ENCODE results near the gene DCTPP1. TPM values are rescaled to one million over a fixed set of nuclear protein-coding genes. Genes with fewer than 3 reads are reported as not detected.

The DCTPP1 gene
- total RNA-seq, 1 experiment from 2014 or later: 125 TPM

GRCh38 chr16:30375864-30376263 lies 54.0 kb downstream of the DCTPP1 start:
- BruUV-seq (replicated peaks): no TSS peak
- Histone ChIP-seq H3K9ac (ENCODE audit: low read length) (no peak overlapping the region), H2AFZ (ENCODE audit: low read depth, low read length, poor library complexity, severe bottlenecking) (no peak overlapping the region), H3K27ac (ENCODE audit: low read depth, low read length) (no peak overlapping the region; the same call in 1 of the 2 replicates), H3K79me2 (ENCODE audit: insufficient read depth, low read length) (no peaks in the 10 kb centered on the region), H3K9me3 (ENCODE audit: control insufficient read depth in 1 of 2, insufficient read depth in 1 of 2, low read depth in 1 of 2, low read length in 2 of 2) (no peaks in the 10 kb centered on the region), H3K36me3 (ENCODE audit: control insufficient read depth in 1 of 2, insufficient read depth in 2 of 2, low read length in 2 of 2) (no peaks in the 10 kb centered on the region), H3K4me3 (replicated peaks in 1 of 2; ENCODE audit: low read depth in 1 of 2, low read length in 2 of 2) (no peak overlapping the region), H3K27me3 (ENCODE audit: insufficient read depth, low read length) (no peaks in the 10 kb centered on the region), H4K20me1 (ENCODE audit: insufficient read depth) (no peaks in the 10 kb centered on the region), H3K4me1 (ENCODE audit: control insufficient read depth in 1 of 2, insufficient read depth in 2 of 2, low read length in 2 of 2) (peaks cover 19 to 42% of the 10 kb centered on the region in 2 experiments), H3K9me2 (ENCODE audit: insufficient read depth) (no peaks in the 10 kb centered on the region), H3K4me2 (ENCODE audit: low read length) (no peak overlapping the region)
- intact Hi-C loops (cut with micrococcal nuclease): no loop called here
- ChIA-PET CTCF (no interaction called here), POLR2A (interaction anchor here (0.5 kb wide), 1 partner anchor 275 kb away, joined by 4 read pairs; the partner anchor contains the start of gene PRR14), RAD21 (ENCODE audit: low non-redundant PET in 1 of 2, low total read pairs in 2 of 2, uncharacterized antibody in 2 of 2, unreplicated experiment in 2 of 2) (no interaction called here)
- DNase-seq (ENCODE audit: low read depth, low spot score) (no peak), ATAC-seq (no peak)
- TF ChIP-seq YY1 (IDR thresholded peaks at IDR 0.05; ENCODE audit: extremely low read depth, insufficient replicate concordance, low read depth, low read length) (no peak), SP1 (IDR thresholded peaks at IDR 0.05; ENCODE audit: low read depth) (no peak), CEBPB (IDR thresholded peaks at IDR 0.05; ENCODE audit: low read depth) (no peak), ELF1 (IDR thresholded peaks at IDR 0.05; ENCODE audit: borderline replicate concordance, low read depth) (no peak), SIN3A (IDR thresholded peaks at IDR 0.05; ENCODE audit: low read depth) (no peak), FOSL1 (IDR thresholded peaks at IDR 0.05; ENCODE audit: low read depth) (no peak), ZNF274 (IDR thresholded peaks at IDR 0.05; ENCODE audit: low read depth, low read length) (no peak), SRF (IDR thresholded peaks at IDR 0.05; ENCODE audit: low read depth) (no peak), TCF7L2 (IDR thresholded peaks at IDR 0.05; ENCODE audit: borderline replicate concordance, extremely low read depth, insufficient read depth, insufficient read length) (no peak), ZFX (IDR thresholded peaks at IDR 0.05) (no peak), POLR2AphosphoS5 (IDR thresholded peaks at IDR 0.05; ENCODE audit: low read depth, low read length) (no peak), RAD21 (IDR thresholded peaks at IDR 0.05; ENCODE audit: low read depth) (no peak), ATF3 (IDR thresholded peaks at IDR 0.05) (no peak)
- TF ChIP-seq, protein P1, sequence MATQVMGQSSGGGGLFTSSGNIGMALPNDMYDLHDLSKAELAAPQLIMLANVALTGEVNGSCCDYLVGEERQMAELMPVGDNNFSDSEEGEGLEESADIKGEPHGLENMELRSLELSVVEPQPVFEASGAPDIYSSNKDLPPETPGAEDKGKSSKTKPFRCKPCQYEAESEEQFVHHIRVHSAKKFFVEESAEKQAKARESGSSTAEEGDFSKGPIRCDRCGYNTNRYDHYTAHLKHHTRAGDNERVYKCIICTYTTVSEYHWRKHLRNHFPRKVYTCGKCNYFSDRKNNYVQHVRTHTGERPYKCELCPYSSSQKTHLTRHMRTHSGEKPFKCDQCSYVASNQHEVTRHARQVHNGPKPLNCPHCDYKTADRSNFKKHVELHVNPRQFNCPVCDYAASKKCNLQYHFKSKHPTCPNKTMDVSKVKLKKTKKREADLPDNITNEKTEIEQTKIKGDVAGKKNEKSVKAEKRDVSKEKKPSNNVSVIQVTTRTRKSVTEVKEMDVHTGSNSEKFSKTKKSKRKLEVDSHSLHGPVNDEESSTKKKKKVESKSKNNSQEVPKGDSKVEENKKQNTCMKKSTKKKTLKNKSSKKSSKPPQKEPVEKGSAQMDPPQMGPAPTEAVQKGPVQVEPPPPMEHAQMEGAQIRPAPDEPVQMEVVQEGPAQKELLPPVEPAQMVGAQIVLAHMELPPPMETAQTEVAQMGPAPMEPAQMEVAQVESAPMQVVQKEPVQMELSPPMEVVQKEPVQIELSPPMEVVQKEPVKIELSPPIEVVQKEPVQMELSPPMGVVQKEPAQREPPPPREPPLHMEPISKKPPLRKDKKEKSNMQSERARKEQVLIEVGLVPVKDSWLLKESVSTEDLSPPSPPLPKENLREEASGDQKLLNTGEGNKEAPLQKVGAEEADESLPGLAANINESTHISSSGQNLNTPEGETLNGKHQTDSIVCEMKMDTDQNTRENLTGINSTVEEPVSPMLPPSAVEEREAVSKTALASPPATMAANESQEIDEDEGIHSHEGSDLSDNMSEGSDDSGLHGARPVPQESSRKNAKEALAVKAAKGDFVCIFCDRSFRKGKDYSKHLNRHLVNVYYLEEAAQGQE (IDR thresholded peaks at IDR 0.05; ENCODE audit: low read depth): no peak
- TF ChIP-seq, protein P2, sequence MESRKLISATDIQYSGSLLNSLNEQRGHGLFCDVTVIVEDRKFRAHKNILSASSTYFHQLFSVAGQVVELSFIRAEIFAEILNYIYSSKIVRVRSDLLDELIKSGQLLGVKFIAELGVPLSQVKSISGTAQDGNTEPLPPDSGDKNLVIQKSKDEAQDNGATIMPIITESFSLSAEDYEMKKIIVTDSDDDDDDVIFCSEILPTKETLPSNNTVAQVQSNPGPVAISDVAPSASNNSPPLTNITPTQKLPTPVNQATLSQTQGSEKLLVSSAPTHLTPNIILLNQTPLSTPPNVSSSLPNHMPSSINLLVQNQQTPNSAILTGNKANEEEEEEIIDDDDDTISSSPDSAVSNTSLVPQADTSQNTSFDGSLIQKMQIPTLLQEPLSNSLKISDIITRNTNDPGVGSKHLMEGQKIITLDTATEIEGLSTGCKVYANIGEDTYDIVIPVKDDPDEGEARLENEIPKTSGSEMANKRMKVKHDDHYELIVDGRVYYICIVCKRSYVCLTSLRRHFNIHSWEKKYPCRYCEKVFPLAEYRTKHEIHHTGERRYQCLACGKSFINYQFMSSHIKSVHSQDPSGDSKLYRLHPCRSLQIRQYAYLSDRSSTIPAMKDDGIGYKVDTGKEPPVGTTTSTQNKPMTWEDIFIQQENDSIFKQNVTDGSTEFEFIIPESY (IDR thresholded peaks at IDR 0.05; ENCODE audit: extremely low read depth, insufficient replicate concordance, low read length): no peak
- TF ChIP-seq, protein P3, sequence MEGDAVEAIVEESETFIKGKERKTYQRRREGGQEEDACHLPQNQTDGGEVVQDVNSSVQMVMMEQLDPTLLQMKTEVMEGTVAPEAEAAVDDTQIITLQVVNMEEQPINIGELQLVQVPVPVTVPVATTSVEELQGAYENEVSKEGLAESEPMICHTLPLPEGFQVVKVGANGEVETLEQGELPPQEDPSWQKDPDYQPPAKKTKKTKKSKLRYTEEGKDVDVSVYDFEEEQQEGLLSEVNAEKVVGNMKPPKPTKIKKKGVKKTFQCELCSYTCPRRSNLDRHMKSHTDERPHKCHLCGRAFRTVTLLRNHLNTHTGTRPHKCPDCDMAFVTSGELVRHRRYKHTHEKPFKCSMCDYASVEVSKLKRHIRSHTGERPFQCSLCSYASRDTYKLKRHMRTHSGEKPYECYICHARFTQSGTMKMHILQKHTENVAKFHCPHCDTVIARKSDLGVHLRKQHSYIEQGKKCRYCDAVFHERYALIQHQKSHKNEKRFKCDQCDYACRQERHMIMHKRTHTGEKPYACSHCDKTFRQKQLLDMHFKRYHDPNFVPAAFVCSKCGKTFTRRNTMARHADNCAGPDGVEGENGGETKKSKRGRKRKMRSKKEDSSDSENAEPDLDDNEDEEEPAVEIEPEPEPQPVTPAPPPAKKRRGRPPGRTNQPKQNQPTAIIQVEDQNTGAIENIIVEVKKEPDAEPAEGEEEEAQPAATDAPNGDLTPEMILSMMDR (IDR thresholded peaks at IDR 0.05 in 2 of 3, conservative IDR thresholded peaks at IDR 0.05 in 1 of 3; ENCODE audit: borderline replicate concordance in 1 of 3, insufficient read depth in 1 of 3, low read depth in 2 of 3, low read length in 2 of 3): no peak
